ENCODE data around the gene SPATA4.

GRCh38 chr4:176242764-176243347 is 47.5 kb upstream of the SPATA4 start:
- TF ChIP-seq MNT (conservative IDR thresholded peaks at IDR 0.05) (no peak), NCOA2 (IDR thresholded peaks at IDR 0.05; ENCODE audit: partially characterized antibody in 2 of 2) (no peak), PCBP2 (IDR thresholded peaks at IDR 0.05; ENCODE audit: low read depth, low read length, poor library complexity, severe bottlenecking) (no peak), CBX8 (IDR thresholded peaks at IDR 0.05; ENCODE audit: borderline replicate concordance, extremely low read depth, low read depth, low read length, poor library complexity, severe bottlenecking) (no peak)

Measured in K562 (cell line).